ENCODE data around the gene ABCD2. TPM values are rescaled to one million over a fixed set of nuclear protein-coding genes. Genes with fewer than 3 reads are reported as not detected.
"Not testable (repeated sequence)": the region's sequence is repeated elsewhere in the genome, so short reads cannot be mapped to it uniquely, and the experiment has no call there.

Gene ABCD2
- total and polyA plus RNA-seq, 2 donors (not counting 1 experiment from before 2014, with no cell fraction given): 0.14 to 0.33 TPM

- Histone ChIP-seq H3K79me2 (ENCODE audit: control insufficient read depth, insufficient read depth, low read length) (no peaks in the 10 kb centered on the region), H3K27me3 (ENCODE audit: control insufficient read depth, insufficient read depth, low read length) (no peaks in the 10 kb centered on the region), H3K36me3 (ENCODE audit: control insufficient read depth, insufficient read depth, low read length) (no peaks in the 10 kb centered on the region), H2AFZ (ENCODE audit: low read length) (no peak overlapping the region), H3K4me1 (ENCODE audit: control insufficient read depth, extremely low read depth, insufficient read depth, low read length) (no peaks in the 10 kb centered on the region), H3K9me3 (ENCODE audit: control insufficient read depth, insufficient read depth, low read depth, low read length) (no peaks in the 10 kb centered on the region), H4K20me1 (ENCODE audit: control insufficient read depth, extremely low read depth, insufficient read depth, low read length) (no peaks in the 10 kb centered on the region), H3K4me3 (replicated peaks in 1 of 4; ENCODE audit: control extremely low read depth in 1 of 4, insufficient read depth in 1 of 4, low read depth in 3 of 4, low read length in 4 of 4) (no peak overlapping the region), H3K4me2 (ENCODE audit: extremely low read depth, insufficient read depth, low read length) (no peak overlapping the region), H3K9ac (ENCODE audit: insufficient read depth, low read length) (no peak overlapping the region), H3K27ac (ENCODE audit: insufficient read depth, low read length) (no peak overlapping the region)
- no peak for DNase-seq (ENCODE audit: low read depth in 2 of 2)
- TF ChIP-seq CTCF (conservative IDR thresholded peaks at IDR 0.05 in 1 of 2, IDR thresholded peaks at IDR 0.05 in 1 of 2; ENCODE audit: low read depth in 1 of 2, low read length in 2 of 2): no peak
- no peak for TF ChIP-seq EZH2 (IDR thresholded peaks at IDR 0.05; ENCODE audit: low read length, missing control alignments)
These were observed 47.1 kb downstream of the ABCD2 start for GRCh38 chr12:39572551-39572950.

DNA sequence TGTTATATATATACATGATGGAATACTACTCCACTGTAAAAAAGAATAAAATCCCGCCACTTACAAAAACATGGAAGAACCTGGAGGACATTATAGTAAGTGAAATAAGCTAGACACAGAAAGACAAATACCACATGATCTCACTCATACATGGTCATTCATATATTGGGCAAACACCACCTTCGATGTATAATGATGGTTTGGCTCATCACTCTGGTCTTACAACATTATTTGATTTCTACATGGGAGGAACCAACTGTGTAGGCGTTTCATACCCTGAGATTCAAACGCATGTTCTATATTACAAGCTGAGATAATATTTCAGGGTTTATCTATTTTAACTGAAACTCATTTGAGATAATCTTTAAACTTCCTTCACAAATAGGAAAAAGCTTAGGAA, 48.3 kb downstream of the ABCD2 start:
- Histone ChIP-seq H3K27me3 (ENCODE audit: control insufficient read depth, insufficient read depth, low read length) (no peaks in the 10 kb centered on the region), H3K36me3 (ENCODE audit: control insufficient read depth, insufficient read depth, low read length) (no peaks in the 10 kb centered on the region), H3K4me3 (replicated peaks in 1 of 4; ENCODE audit: control extremely low read depth in 1 of 4, insufficient read depth in 1 of 4, low read depth in 3 of 4, low read length in 4 of 4) (no peak overlapping the region), H3K27ac (ENCODE audit: insufficient read depth, low read length) (no peak overlapping the region), H2AFZ (ENCODE audit: low read length) (no peak overlapping the region), H3K4me1 (ENCODE audit: control insufficient read depth, extremely low read depth, insufficient read depth, low read length) (no peaks in the 10 kb centered on the region), H3K4me2 (ENCODE audit: extremely low read depth, insufficient read depth, low read length) (no peak overlapping the region), H4K20me1 (ENCODE audit: control insufficient read depth, extremely low read depth, insufficient read depth, low read length) (no peaks in the 10 kb centered on the region), H3K9me3 (ENCODE audit: control insufficient read depth, insufficient read depth, low read depth, low read length) (no peaks in the 10 kb centered on the region), H3K9ac (ENCODE audit: insufficient read depth, low read length) (no peak overlapping the region), H3K79me2 (ENCODE audit: control insufficient read depth, insufficient read depth, low read length) (no peaks in the 10 kb centered on the region)
- DNase-seq (ENCODE audit: low read depth in 2 of 2): no peak
- TF ChIP-seq EZH2 (IDR thresholded peaks at IDR 0.05; ENCODE audit: low read length, missing control alignments) (no peak), CTCF (conservative IDR thresholded peaks at IDR 0.05 in 1 of 2, IDR thresholded peaks at IDR 0.05 in 1 of 2; ENCODE audit: low read depth in 1 of 2, low read length in 2 of 2) (no peak)

DNA sequence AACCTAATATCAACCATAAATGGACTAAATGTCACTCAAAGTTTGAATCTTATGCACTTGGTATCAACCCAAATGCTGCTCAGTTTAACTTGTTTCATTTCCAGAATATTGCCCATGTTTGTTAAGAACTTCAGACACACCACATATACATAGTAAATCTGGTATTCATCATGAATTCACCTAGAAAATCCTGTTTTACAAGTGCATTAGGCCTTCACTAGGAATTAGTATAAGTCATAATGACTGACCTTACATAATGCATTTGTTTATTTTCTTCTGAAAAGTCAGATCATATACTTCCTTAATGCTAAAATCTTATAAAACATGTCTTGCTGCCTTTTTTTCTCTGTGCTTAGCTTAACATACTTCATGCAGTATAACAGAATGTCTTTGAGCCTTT, 66.1 kb downstream of the ABCD2 start:
- no peaks in the 10 kb centered on the region for H4K20me1 ChIP-seq (ENCODE audit: control insufficient read depth, extremely low read depth, insufficient read depth, low read length)
- H3K27me3 ChIP-seq (ENCODE audit: control insufficient read depth, insufficient read depth, low read length): no peaks in the 10 kb centered on the region
- no peak overlapping the region for H2AFZ ChIP-seq (ENCODE audit: low read length)
- no peaks in the 10 kb centered on the region for H3K79me2 ChIP-seq (ENCODE audit: control insufficient read depth, insufficient read depth, low read length)
- no peaks in the 10 kb centered on the region for H3K36me3 ChIP-seq (ENCODE audit: control insufficient read depth, insufficient read depth, low read length)
- DNase-seq (ENCODE audit: low read depth in 2 of 2): no peak
- H3K9ac ChIP-seq (ENCODE audit: insufficient read depth, low read length): no peak overlapping the region
- TF ChIP-seq CTCF (conservative IDR thresholded peaks at IDR 0.05 in 1 of 2, IDR thresholded peaks at IDR 0.05 in 1 of 2; ENCODE audit: low read depth in 1 of 2, low read length in 2 of 2): no peak
- no peak overlapping the region for H3K4me2 ChIP-seq (ENCODE audit: extremely low read depth, insufficient read depth, low read length)
- no peaks in the 10 kb centered on the region for H3K4me1 ChIP-seq (ENCODE audit: control insufficient read depth, extremely low read depth, insufficient read depth, low read length)
- no peak overlapping the region for H3K27ac ChIP-seq (ENCODE audit: insufficient read depth, low read length)
- H3K4me3 ChIP-seq (replicated peaks in 1 of 4; ENCODE audit: control extremely low read depth in 1 of 4, insufficient read depth in 1 of 4, low read depth in 3 of 4, low read length in 4 of 4): no peak overlapping the region
- no peaks in the 10 kb centered on the region for H3K9me3 ChIP-seq (ENCODE audit: control insufficient read depth, insufficient read depth, low read depth, low read length)

DNA sequence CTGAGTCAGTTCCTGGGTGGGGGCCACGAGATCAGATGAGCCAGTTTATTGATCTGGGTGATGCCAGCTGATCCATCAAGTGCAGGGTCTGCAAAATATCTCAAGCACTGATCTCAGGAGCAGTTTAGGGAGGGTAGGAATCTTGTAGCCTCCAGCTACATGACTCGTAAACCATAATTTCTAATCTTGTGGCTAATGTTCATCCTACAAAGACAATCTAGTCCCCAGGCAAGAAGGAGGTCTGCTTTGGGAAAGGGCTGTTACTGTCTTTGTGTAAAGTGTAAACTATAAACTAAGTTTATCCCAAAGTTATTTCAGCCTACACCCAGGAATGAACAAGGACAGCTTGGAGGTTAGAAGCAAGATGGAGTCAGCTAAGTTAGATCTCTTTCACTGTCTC, 75.4 kb downstream of the ABCD2 start:
- not testable (repeated sequence) for H3K4me1 ChIP-seq (ENCODE audit: control insufficient read depth, extremely low read depth, insufficient read depth, low read length); H3K36me3 ChIP-seq (ENCODE audit: control insufficient read depth, insufficient read depth, low read length); H3K27me3 ChIP-seq (ENCODE audit: control insufficient read depth, insufficient read depth, low read length); H3K4me3 ChIP-seq (replicated peaks in 1 of 4; ENCODE audit: control extremely low read depth in 1 of 4, insufficient read depth in 1 of 4, low read depth in 3 of 4, low read length in 4 of 4); H4K20me1 ChIP-seq (ENCODE audit: control insufficient read depth, extremely low read depth, insufficient read depth, low read length); H3K79me2 ChIP-seq (ENCODE audit: control insufficient read depth, insufficient read depth, low read length); H2AFZ ChIP-seq (ENCODE audit: low read length); H3K27ac ChIP-seq (ENCODE audit: insufficient read depth, low read length); DNase-seq (ENCODE audit: low read depth in 2 of 2); H3K9ac ChIP-seq (ENCODE audit: insufficient read depth, low read length); H3K4me2 ChIP-seq (ENCODE audit: extremely low read depth, insufficient read depth, low read length); H3K9me3 ChIP-seq (ENCODE audit: control insufficient read depth, insufficient read depth, low read depth, low read length)

All from fibroblast of lung (primary cell).